ENCODE results near the gene KRTAP4-7. TPM values are rescaled to one million over a fixed set of nuclear protein-coding genes. Genes with fewer than 3 reads are reported as not detected.
"Not testable (repeated sequence)": the region's sequence is repeated elsewhere in the genome, so short reads cannot be mapped to it uniquely, and the experiment has no call there.

KRTAP4-7 gene
- polyA plus RNA-seq, 2 donors = not detected

DNA sequence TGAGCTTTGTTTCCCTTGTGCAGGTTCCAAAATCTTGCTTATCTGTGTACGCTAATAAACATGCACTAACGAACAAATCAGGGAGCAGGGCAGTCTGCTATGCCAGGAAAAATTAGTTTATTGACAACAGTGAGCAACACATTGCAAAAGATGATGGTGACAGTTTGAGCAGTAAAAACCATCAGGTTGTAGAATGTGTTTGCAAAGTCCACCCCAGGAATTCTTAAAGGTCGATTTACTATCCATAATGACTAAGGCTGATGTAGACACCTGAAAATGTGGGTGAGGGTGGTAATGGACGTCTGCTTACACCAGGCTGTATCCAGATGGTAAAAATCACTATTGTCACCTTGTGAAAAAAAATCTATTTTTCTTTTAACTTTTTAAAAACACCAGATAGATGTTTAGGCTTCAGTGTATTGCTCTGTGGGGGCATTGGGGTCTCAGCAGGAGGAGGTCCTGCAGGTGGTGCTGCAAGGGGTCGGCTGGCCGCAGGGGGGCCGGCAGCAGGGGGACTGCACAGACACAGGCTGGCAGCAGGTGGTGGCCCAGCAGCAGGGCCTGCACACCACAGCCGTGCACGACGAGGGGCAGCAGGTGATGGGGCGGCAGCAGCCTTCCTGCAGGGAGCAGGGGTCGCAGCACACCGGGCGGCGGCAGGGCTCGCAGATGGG is 18.8 kb upstream of the KRTAP4-7 start:
- not testable (repeated sequence) for H3K27ac ChIP-seq (ENCODE audit: low read depth in 2 of 2, low read length in 1 of 2); H3K4me1 ChIP-seq (ENCODE audit: control insufficient read depth in 2 of 2, insufficient read depth in 2 of 2, low read length in 1 of 2); H3K27me3 ChIP-seq (ENCODE audit: control insufficient read depth in 1 of 2, insufficient read depth in 2 of 2, low read length in 2 of 2); H3K4me3 ChIP-seq (ENCODE audit: low read depth in 1 of 2, low read length in 2 of 2); H3K36me3 ChIP-seq (ENCODE audit: control insufficient read depth in 2 of 2, insufficient read depth in 2 of 2, low read length in 1 of 2); H3K9me3 ChIP-seq (ENCODE audit: control insufficient read depth in 2 of 2, insufficient read depth in 1 of 2, low read depth in 1 of 2, low read length in 1 of 2)
- 70% methylated on average over 6 to 7 of the region's 16 CpGs for WGBS, 2 donors

DNA sequence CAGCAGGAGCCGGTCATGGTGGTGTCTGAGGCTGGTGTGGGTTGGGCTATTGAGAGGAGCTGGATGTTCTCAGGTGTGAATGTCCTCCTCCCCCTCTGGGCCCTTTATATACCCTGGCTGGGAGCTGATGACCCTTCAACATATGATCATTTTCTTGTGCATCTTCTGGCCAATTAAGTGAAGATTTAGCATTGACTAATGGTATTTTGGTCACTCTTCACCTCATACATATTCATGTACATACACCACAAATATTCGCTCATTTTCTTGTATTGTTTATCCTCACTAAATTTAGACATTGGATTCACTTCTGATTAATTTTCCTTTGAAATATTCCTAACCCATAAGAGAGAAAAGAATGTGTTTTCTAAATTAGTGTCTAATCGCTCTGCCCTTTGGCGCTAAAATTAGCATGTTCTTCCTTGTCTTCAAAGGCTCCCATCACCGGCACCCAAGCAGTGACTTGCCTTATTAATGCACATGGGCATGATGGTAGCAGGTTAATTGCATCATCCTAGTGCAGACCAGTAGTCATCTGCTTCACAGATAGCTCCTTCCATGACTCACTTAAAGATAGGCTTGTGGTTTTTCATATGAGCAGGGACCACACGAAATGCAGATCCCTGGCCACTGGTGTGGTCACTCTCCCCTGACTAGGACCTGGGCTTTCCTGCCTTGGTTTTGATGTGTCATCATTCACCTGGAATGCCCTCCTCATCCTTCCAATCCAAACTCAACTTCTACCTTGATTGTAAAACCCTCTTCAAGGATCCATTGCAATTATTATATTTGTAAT is 17.9 kb upstream of the KRTAP4-7 start, which contains the start of gene KRTAP2-4:
Gene KRTAP2-4 (minus strand): TSS at position 51 of the 796 bp plus-strand sequence. CDS start 34 bp downstream, at position 17.
- H3K27me3 ChIP-seq (ENCODE audit: control insufficient read depth in 1 of 2, insufficient read depth in 2 of 2, low read length in 2 of 2) = no peaks in the 10 kb centered on the region
- H3K36me3 ChIP-seq (ENCODE audit: control insufficient read depth in 2 of 2, insufficient read depth in 2 of 2, low read length in 1 of 2) = no peaks in the 10 kb centered on the region
- no peaks in the 10 kb centered on the region for H3K4me1 ChIP-seq (ENCODE audit: control insufficient read depth in 2 of 2, insufficient read depth in 2 of 2, low read length in 1 of 2)
- H3K27ac ChIP-seq (ENCODE audit: low read depth in 2 of 2, low read length in 1 of 2) = no peak within 1 kb of the TSS
- 67 to 77% methylated on average over 5 to 6 of the region's 6 CpGs for WGBS, 2 donors
- no peaks in the 10 kb centered on the region for H3K9me3 ChIP-seq (ENCODE audit: control insufficient read depth in 2 of 2, insufficient read depth in 1 of 2, low read depth in 1 of 2, low read length in 1 of 2)
- no peak within 1 kb of the TSS for H3K4me3 ChIP-seq (ENCODE audit: low read depth in 1 of 2, low read length in 2 of 2)

DNA sequence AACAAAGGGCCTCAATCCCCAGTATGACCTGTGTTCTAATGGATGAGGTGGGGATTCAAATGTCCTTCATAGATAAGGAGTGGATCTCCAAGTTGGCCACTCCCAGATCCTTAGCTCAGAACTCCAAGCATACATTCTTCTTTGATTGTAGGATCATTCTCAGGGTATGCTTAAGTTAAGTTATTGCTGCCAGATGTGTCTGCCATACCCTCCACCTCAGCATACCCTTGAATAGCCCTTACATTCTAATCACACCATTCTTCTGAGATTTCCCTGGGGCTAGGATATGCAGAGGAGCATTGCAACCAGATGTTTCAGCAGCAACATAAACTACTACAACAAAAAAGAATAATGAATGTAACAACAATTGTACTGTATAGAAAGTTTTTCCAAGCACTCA is 16.7 kb upstream of the KRTAP4-7 start:
- no peak overlapping the region for H3K4me3 ChIP-seq (ENCODE audit: low read depth in 1 of 2, low read length in 2 of 2)
- no peak overlapping the region for H3K27ac ChIP-seq (ENCODE audit: low read depth in 2 of 2, low read length in 1 of 2)
- H3K4me1 ChIP-seq (ENCODE audit: control insufficient read depth in 2 of 2, insufficient read depth in 2 of 2, low read length in 1 of 2) = peaks cover 0 to 2% of the 10 kb centered on the region in 2 donors
- no peaks in the 10 kb centered on the region for H3K36me3 ChIP-seq (ENCODE audit: control insufficient read depth in 2 of 2, insufficient read depth in 2 of 2, low read length in 1 of 2)
- no peaks in the 10 kb centered on the region for H3K9me3 ChIP-seq (ENCODE audit: control insufficient read depth in 2 of 2, insufficient read depth in 1 of 2, low read depth in 1 of 2, low read length in 1 of 2)
- H3K27me3 ChIP-seq (ENCODE audit: control insufficient read depth in 1 of 2, insufficient read depth in 2 of 2, low read length in 2 of 2) = no peaks in the 10 kb centered on the region

DNA sequence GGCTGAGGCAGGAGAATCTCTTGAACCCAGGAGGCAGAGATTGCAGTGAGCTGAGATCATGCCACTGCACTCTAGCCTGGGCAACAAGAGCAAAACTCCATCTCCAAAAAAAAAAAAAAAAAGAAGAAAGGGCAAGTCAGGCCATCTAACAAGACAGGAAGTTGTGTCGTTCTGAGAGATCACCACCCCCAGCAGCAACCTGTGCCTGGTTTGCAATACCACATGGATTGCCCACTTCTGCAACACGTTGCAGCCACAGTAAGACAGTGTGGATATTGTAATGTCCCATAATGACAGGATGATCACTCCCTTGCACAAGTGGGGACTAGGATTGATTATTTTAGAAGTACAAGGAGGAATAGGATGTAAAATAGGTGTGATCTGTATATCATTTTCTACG is 14.9 kb upstream of the KRTAP4-7 start:
- H3K9me3 ChIP-seq (ENCODE audit: control insufficient read depth in 2 of 2, insufficient read depth in 1 of 2, low read depth in 1 of 2, low read length in 1 of 2) = no peaks in the 10 kb centered on the region
- peaks cover 0 to 2% of the 10 kb centered on the region in 2 donors for H3K4me1 ChIP-seq (ENCODE audit: control insufficient read depth in 2 of 2, insufficient read depth in 2 of 2, low read length in 1 of 2)
- no peak overlapping the region for H3K27ac ChIP-seq (ENCODE audit: low read depth in 2 of 2, low read length in 1 of 2)
- H3K4me3 ChIP-seq (ENCODE audit: low read depth in 1 of 2, low read length in 2 of 2) = no peak overlapping the region
- no peaks in the 10 kb centered on the region for H3K27me3 ChIP-seq (ENCODE audit: control insufficient read depth in 1 of 2, insufficient read depth in 2 of 2, low read length in 2 of 2)
- WGBS, 2 donors = 82 to 86% methylated on average over 3 of the region's 3 CpGs
- H3K36me3 ChIP-seq (ENCODE audit: control insufficient read depth in 2 of 2, insufficient read depth in 2 of 2, low read length in 1 of 2) = no peaks in the 10 kb centered on the region

- Histone ChIP-seq H3K27ac (ENCODE audit: low read depth in 2 of 2, low read length in 1 of 2) (no peak overlapping the region), H3K4me1 (ENCODE audit: control insufficient read depth in 2 of 2, insufficient read depth in 2 of 2, low read length in 1 of 2) (peaks cover 0 to 2% of the 10 kb centered on the region in 2 donors), H3K36me3 (ENCODE audit: control insufficient read depth in 2 of 2, insufficient read depth in 2 of 2, low read length in 1 of 2) (no peaks in the 10 kb centered on the region), H3K4me3 (ENCODE audit: low read depth in 1 of 2, low read length in 2 of 2) (no peak overlapping the region), H3K27me3 (ENCODE audit: control insufficient read depth in 1 of 2, insufficient read depth in 2 of 2, low read length in 2 of 2) (no peaks in the 10 kb centered on the region), H3K9me3 (ENCODE audit: control insufficient read depth in 2 of 2, insufficient read depth in 1 of 2, low read depth in 1 of 2, low read length in 1 of 2) (no peaks in the 10 kb centered on the region)
- 88% methylated on average over 5 of the region's 5 CpGs for WGBS, 2 donors
Measured at GRCh38 chr17:41071606-41072360, 12.2 kb upstream of the KRTAP4-7 start.

DNA sequence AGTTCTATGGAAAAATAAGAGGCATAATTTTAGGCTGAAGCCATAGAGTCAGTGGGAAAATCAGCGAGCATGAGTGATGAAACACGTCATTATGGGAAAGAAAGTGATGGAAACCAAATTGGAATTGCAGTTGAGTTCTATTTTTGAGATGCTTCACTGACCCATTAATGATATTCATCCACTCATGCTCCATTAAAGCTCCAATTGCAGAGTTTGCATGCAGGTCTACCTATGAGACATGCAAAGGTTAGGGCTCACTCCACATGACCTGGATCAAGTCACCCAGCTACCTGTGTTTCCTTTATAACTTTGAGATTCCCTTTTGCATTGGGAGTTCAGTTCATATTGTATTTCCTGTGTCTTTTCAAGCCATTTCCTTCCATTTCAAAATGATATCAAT is 10.3 kb upstream of the KRTAP4-7 start:
- no peak overlapping the region for H3K4me3 ChIP-seq (ENCODE audit: low read depth in 1 of 2, low read length in 2 of 2)
- H3K9me3 ChIP-seq (ENCODE audit: control insufficient read depth in 2 of 2, insufficient read depth in 1 of 2, low read depth in 1 of 2, low read length in 1 of 2) = no peaks in the 10 kb centered on the region
- H3K27ac ChIP-seq (ENCODE audit: low read depth in 2 of 2, low read length in 1 of 2) = no peak overlapping the region
- 90 to 94% methylated on average over 2 of the region's 2 CpGs for WGBS, 2 donors
- H3K27me3 ChIP-seq (ENCODE audit: control insufficient read depth in 1 of 2, insufficient read depth in 2 of 2, low read length in 2 of 2) = no peaks in the 10 kb centered on the region
- peaks cover 0 to 2% of the 10 kb centered on the region in 2 donors for H3K4me1 ChIP-seq (ENCODE audit: control insufficient read depth in 2 of 2, insufficient read depth in 2 of 2, low read length in 1 of 2)
- H3K36me3 ChIP-seq (ENCODE audit: control insufficient read depth in 2 of 2, insufficient read depth in 2 of 2, low read length in 1 of 2) = no peaks in the 10 kb centered on the region

DNA sequence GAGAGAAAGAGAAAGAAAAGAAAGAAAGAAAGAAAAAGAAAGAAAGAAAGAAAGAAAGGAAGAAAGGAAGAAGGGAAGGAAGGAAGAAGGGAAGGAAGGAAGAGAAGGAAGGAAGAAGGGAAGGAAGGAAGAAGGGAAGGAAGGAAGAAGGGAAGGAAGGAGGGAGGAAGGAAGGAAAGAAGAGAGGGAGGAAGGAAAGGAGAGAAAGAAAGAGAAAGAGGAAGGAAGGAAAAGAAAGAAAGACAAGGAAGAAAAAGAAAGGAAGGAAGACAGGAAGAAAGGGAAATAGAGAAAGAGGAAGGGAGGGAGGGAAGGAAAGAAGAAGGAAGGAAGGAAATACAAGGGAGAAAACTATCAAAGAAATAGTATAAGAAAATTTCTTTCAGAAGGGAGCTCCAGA is 7.2 kb upstream of the KRTAP4-7 start:
- Histone ChIP-seq H3K36me3 (ENCODE audit: control insufficient read depth in 2 of 2, insufficient read depth in 2 of 2, low read length in 1 of 2) (no peaks in the 10 kb centered on the region), H3K9me3 (ENCODE audit: control insufficient read depth in 2 of 2, insufficient read depth in 1 of 2, low read depth in 1 of 2, low read length in 1 of 2) (no peaks in the 10 kb centered on the region), H3K4me3 (ENCODE audit: low read depth in 1 of 2, low read length in 2 of 2) (no peak overlapping the region), H3K27me3 (ENCODE audit: control insufficient read depth in 1 of 2, insufficient read depth in 2 of 2, low read length in 2 of 2) (no peaks in the 10 kb centered on the region), H3K27ac (ENCODE audit: low read depth in 2 of 2, low read length in 1 of 2) (no peak overlapping the region), H3K4me1 (ENCODE audit: control insufficient read depth in 2 of 2, insufficient read depth in 2 of 2, low read length in 1 of 2) (peaks cover 0 to 1% of the 10 kb centered on the region in 2 donors)

GRCh38 chr17:41082626-41083025 is 1.3 kb upstream of the KRTAP4-7 start:
- H3K27me3 ChIP-seq (ENCODE audit: control insufficient read depth in 1 of 2, insufficient read depth in 2 of 2, low read length in 2 of 2) = no peaks in the 10 kb centered on the region
- WGBS, 2 donors = 41 to 48% methylated on average over 4 of the region's 4 CpGs
- no peaks in the 10 kb centered on the region for H3K9me3 ChIP-seq (ENCODE audit: control insufficient read depth in 2 of 2, insufficient read depth in 1 of 2, low read depth in 1 of 2, low read length in 1 of 2)
- H3K4me3 ChIP-seq (ENCODE audit: low read depth in 1 of 2, low read length in 2 of 2) = no peak overlapping the region
- H3K27ac ChIP-seq (ENCODE audit: low read depth in 2 of 2, low read length in 1 of 2) = no peak overlapping the region
- H3K36me3 ChIP-seq (ENCODE audit: control insufficient read depth in 2 of 2, insufficient read depth in 2 of 2, low read length in 1 of 2) = no peaks in the 10 kb centered on the region
- H3K4me1 ChIP-seq (ENCODE audit: control insufficient read depth in 2 of 2, insufficient read depth in 2 of 2, low read length in 1 of 2) = no peaks in the 10 kb centered on the region

GRCh38 chr17:41083427-41083826 is 523 bp upstream of the KRTAP4-7 start:
- not testable (repeated sequence) for H3K36me3 ChIP-seq (ENCODE audit: control insufficient read depth in 2 of 2, insufficient read depth in 2 of 2, low read length in 1 of 2); H3K4me3 ChIP-seq (ENCODE audit: low read depth in 1 of 2, low read length in 2 of 2); H3K9me3 ChIP-seq (ENCODE audit: control insufficient read depth in 2 of 2, insufficient read depth in 1 of 2, low read depth in 1 of 2, low read length in 1 of 2); H3K27ac ChIP-seq (ENCODE audit: low read depth in 2 of 2, low read length in 1 of 2); H3K4me1 ChIP-seq (ENCODE audit: control insufficient read depth in 2 of 2, insufficient read depth in 2 of 2, low read length in 1 of 2); H3K27me3 ChIP-seq (ENCODE audit: control insufficient read depth in 1 of 2, insufficient read depth in 2 of 2, low read length in 2 of 2)
- 49 to 72% methylated on average over 2 of the region's 2 CpGs for WGBS, 2 donors
